ENCODE data around the gene HIVEP3. TPM values are rescaled to one million over a fixed set of nuclear protein-coding genes. Genes with fewer than 3 reads are reported as not detected.

Gene HIVEP3
- total RNA-seq, 4 donors from 2014 or later: 4.6 to 8.3 (median 6.5) TPM

- no peak overlapping the region for H3K4me3 ChIP-seq
- H3K4me1 ChIP-seq: peaks cover 0 to 78% (median 0%) of the 10 kb centered on the region in 4 donors
- no peaks in the 10 kb centered on the region for H3K9me3 ChIP-seq
- no peaks in the 10 kb centered on the region for H3K36me3 ChIP-seq
- TF ChIP-seq CTCF (IDR thresholded peaks at IDR 0.05) (no peak), POLR2A (IDR thresholded peaks at IDR 0.05) (no peak)
- no peaks in the 10 kb centered on the region for H3K27me3 ChIP-seq
- peak overlapping the region in 2 of 4 donors; percentile 39 to 93 for H3K27ac ChIP-seq
- peak in 1 of 3 donors; percentile 40 for DNase-seq
These were observed 438.3 kb downstream of the HIVEP3 start for GRCh38 chr1:41480204-41481108.

- DNase-seq: peak in 1 of 3 donors; percentile 48
- no peaks in the 10 kb centered on the region for H3K36me3 ChIP-seq
- H3K27me3 ChIP-seq: no peaks in the 10 kb centered on the region
- peaks cover 0 to 78% (median 0%) of the 10 kb centered on the region in 4 donors for H3K4me1 ChIP-seq
- H3K4me3 ChIP-seq: no peak overlapping the region
- no peaks in the 10 kb centered on the region for H3K9me3 ChIP-seq
- TF ChIP-seq CTCF (IDR thresholded peaks at IDR 0.05) (no peak), POLR2A (IDR thresholded peaks at IDR 0.05) (no peak)
- H3K27ac ChIP-seq: peak overlapping the region in 2 of 4 donors; percentile 39 to 93
These were observed 438.9 kb downstream of the HIVEP3 start for GRCh38 chr1:41479808-41480160.

- no peak for TF ChIP-seq POLR2A (IDR thresholded peaks at IDR 0.05)
- no peak for TF ChIP-seq CTCF (IDR thresholded peaks at IDR 0.05)
- Histone ChIP-seq H3K4me3 (no peak overlapping the region), H3K4me1 (peaks cover 0 to 78% (median 3%) of the 10 kb centered on the region in 4 donors), H3K27ac (peak overlapping the region in 2 of 4 donors; percentile 80 to 93), H3K27me3 (no peaks in the 10 kb centered on the region), H3K36me3 (no peaks in the 10 kb centered on the region), H3K9me3 (no peaks in the 10 kb centered on the region)
- DNase-seq: peak in 1 of 3 donors; percentile 48
These were observed 439.5 kb downstream of the HIVEP3 start for GRCh38 chr1:41479000-41479807.

GRCh38 chr1:41478118-41478748 is 440.5 kb downstream of the HIVEP3 start:
- peak in 1 of 3 donors; percentile 49 for DNase-seq
- H3K36me3 ChIP-seq: no peaks in the 10 kb centered on the region

More at GRCh38 chr1:41478118-41478748, 440.5 kb downstream of the HIVEP3 start:
- no peaks in the 10 kb centered on the region for H3K27me3 ChIP-seq
- H3K4me1 ChIP-seq: peaks cover 0 to 79% (median 3%) of the 10 kb centered on the region in 4 donors
- H3K27ac ChIP-seq: peak overlapping the region in 3 of 4 donors; percentile 74 to 93 (median 80)
- no peaks in the 10 kb centered on the region for H3K9me3 ChIP-seq
- no peak overlapping the region for H3K4me3 ChIP-seq
- TF ChIP-seq POLR2A (IDR thresholded peaks at IDR 0.05) (no peak), CTCF (IDR thresholded peaks at IDR 0.05) (no peak)
